Panc1 (cell line): ENCODE data around the gene TAF15. TPM values are rescaled to one million over a fixed set of nuclear protein-coding genes. Genes with fewer than 3 reads are reported as not detected.

Source experiments
- ATAC-seq: fragments of 200-7000 bp; cut with Tn5 transposase; 2 replicates; pipeline ENCODE4 v1.9.1; 2020; ENCODE audit warnings: mild to moderate bottlenecking, moderate library complexity
- BruUV-seq: library from RNA; stranded (reverse); fragments of 400-500 nt; replicated peaks from 2 replicates; lab custom pipeline; 2021; lab: Mats Ljungman, UMichigan
- CTCF ChIA-PET: fragments of 300-600 bp; sonication (Branson Sonifier 250); formaldehyde crosslinking; loops from one replicate; lab custom pipeline; 2022; ENCODE audit warnings: antibody characterized with exemption; lab: Charles Lee
- POLR2A ChIA-PET: fragments of 300-600 bp; sonication (Branson Sonifier 250); formaldehyde crosslinking; loops from one replicate; lab custom pipeline; 2022; ENCODE audit warnings: antibody characterized with exemption; lab: Charles Lee
- DNase-seq: peaks from one replicate; pipeline ENCODE4 v3.0.0-alpha.2; 2010; ENCODE audit warnings: low read depth, low spot score
- H3K27ac ChIP-seq: 2 replicates; pipeline ENCODE4 v1.5.1; 2011; ENCODE audit warnings: mild to moderate bottlenecking, low read length, inconsistent platforms
- H3K27me3 ChIP-seq: fragments of 200-500 bp; sonication (Bioruptor generic); 2 replicates; pipeline ENCODE4 v1.6.0; 2014; ENCODE audit warnings: low read length, inconsistent platforms; ENCODE audit not compliant: control insufficient read depth, insufficient read depth
- H3K36me3 ChIP-seq: fragments of 200-500 bp; sonication (Bioruptor generic); 2 replicates; pipeline ENCODE4 v1.5.1; 2014; ENCODE audit warnings: inconsistent platforms, mild to moderate bottlenecking, low read length, moderate library complexity; ENCODE audit not compliant: control insufficient read depth, insufficient read depth
- H3K4me1 ChIP-seq: 2 replicates; pipeline ENCODE4 v1.5.1; 2011; ENCODE audit warnings: inconsistent platforms, mild to moderate bottlenecking, low read length, moderate library complexity; ENCODE audit not compliant: control insufficient read depth, insufficient read depth
- H3K4me3 ChIP-seq, 2 experiments: 2 replicates each; pipeline ENCODE4 v1.5.1; 2011 to 2012; ENCODE audit warnings: low read depth in 2 of 2, low read length in 2 of 2, mild to moderate bottlenecking in 2 of 2, inconsistent platforms in 1 of 2, moderate library complexity in 1 of 2
- H3K9me3 ChIP-seq: fragments of 200-500 bp; sonication (Bioruptor generic); 2 replicates; pipeline ENCODE4 v1.5.1; 2014; ENCODE audit warnings: low read depth, mild to moderate bottlenecking, inconsistent platforms, low read length, moderate library complexity; ENCODE audit not compliant: control insufficient read depth, insufficient read depth
- CTCF ChIP-seq: fragments of 450-650 bp; IDR thresholded peaks from 2 replicates; pipeline ENCODE4 v1.5.1; 2017; ENCODE audit warnings: mild to moderate bottlenecking
- POLR2AphosphoS5 ChIP-seq: IDR thresholded peaks from 2 replicates; pipeline ENCODE4 v1.6.1; 2012; ENCODE audit warnings: mild to moderate bottlenecking, low read depth, low read length, moderate library complexity
- REST ChIP-seq, 2 experiments: IDR thresholded peaks; 2 replicates each; pipeline ENCODE4 v1.6.1; 2011 to 2012; ENCODE audit warnings: low read depth in 2 of 2, control low read depth in 1 of 2, low read length in 1 of 2, mild to moderate bottlenecking in 1 of 2, moderate library complexity in 1 of 2; ENCODE audit not compliant: insufficient read depth in 1 of 2
- SIN3A ChIP-seq: IDR thresholded peaks from 2 replicates; pipeline ENCODE4 v1.6.1; 2012; ENCODE audit warnings: low read depth, mild to moderate bottlenecking, low read length, moderate library complexity, borderline replicate concordance; ENCODE audit not compliant: insufficient read depth
- TCF7L2 ChIP-seq: IDR thresholded peaks from 2 replicates; pipeline ENCODE4 v1.6.1; 2011; ENCODE audit warnings: mild to moderate bottlenecking, low read depth, low read length, inconsistent platforms
- in situ Hi-C: cut with HindIII; loops from 2 replicates; pipeline ENCODE4 v1.10.0; 2016; ENCODE audit warnings: low sequenced_read_pairs, low pct_unique_long_range_greater_than_20kb
- intact Hi-C: fragments of 100-400 bp; cut with micrococcal nuclease; formaldehyde crosslinking; loops from one replicate; pipeline ENCODE4 v1.10.0; 2022; ENCODE audit not compliant: unreplicated experiment
- total RNA-seq: library from RNA; stranded (reverse); gene quantifications from one replicate; pipeline ENCODE4 v1.2.1, GENCODE V29; 2021; ENCODE audit not compliant: unreplicated experiment

TAF15 gene
- total RNA-seq, 1 experiment from 2014 or later = 249 TPM

GRCh38 chr17:35844547-35844946 is 35.3 kb downstream of the TAF15 start:
- in situ Hi-C loops = no loop called here

GRCh38 chr17:35846055-35846809 is 36.9 kb downstream of the TAF15 start:
- CTCF ChIA-PET = no interaction called here
- in situ Hi-C loops = no loop called here
- TF ChIP-seq POLR2AphosphoS5 = 0 out of 2 replicates have a peak, but pooled peaks have one; percentile 26
- no peak for TF ChIP-seq TCF7L2
- no peak overlapping the region for H3K4me3 ChIP-seq
- DNase-seq = no peak
- no peak overlapping the region for H3K27ac ChIP-seq
- no peaks in the 10 kb centered on the region for H3K9me3 ChIP-seq
- no peak for ATAC-seq
- H3K4me1 ChIP-seq = no peaks in the 10 kb centered on the region
- H3K27me3 ChIP-seq = no peaks in the 10 kb centered on the region
- H3K36me3 ChIP-seq = peaks cover 51% of the 10 kb centered on the region
- no TSS peak for BruUV-seq
- intact Hi-C loops = no loop called here
- POLR2A ChIA-PET = no interaction called here

More at GRCh38 chr17:35844547-35844946, 35.3 kb downstream of the TAF15 start:
- BruUV-seq = TSS peak; percentile 96
- no peak overlapping the region for H3K27ac ChIP-seq
- H3K36me3 ChIP-seq = peaks cover 52% of the 10 kb centered on the region
- TF ChIP-seq REST (IDR thresholded peaks at IDR 0.05; ENCODE audit: insufficient read depth in 1 of 2, low read depth in 2 of 2, low read length in 1 of 2) = no peak
- no peak for TF ChIP-seq POLR2AphosphoS5
- no peak for TF ChIP-seq TCF7L2
- TF ChIP-seq SIN3A = no peak
- no peak for TF ChIP-seq CTCF
- DNase-seq (no peak), ATAC-seq (no peak)
- no peaks in the 10 kb centered on the region for H3K4me1 ChIP-seq
- H3K9me3 ChIP-seq = no peaks in the 10 kb centered on the region
- intact Hi-C loops = no loop called here
- ChIA-PET CTCF (no interaction called here), POLR2A (no interaction called here)
- no peaks in the 10 kb centered on the region for H3K27me3 ChIP-seq
- H3K4me3 ChIP-seq = no peak overlapping the region

GRCh38 chr17:35847006-35847405 is 37.7 kb downstream of the TAF15 start:
- Histone ChIP-seq H3K27me3 (no peaks in the 10 kb centered on the region), H3K36me3 (peaks cover 50% of the 10 kb centered on the region), H3K4me3 (no peak overlapping the region), H3K9me3 (no peaks in the 10 kb centered on the region), H3K27ac (no peak overlapping the region), H3K4me1 (no peaks in the 10 kb centered on the region)
- ChIA-PET CTCF (no interaction called here), POLR2A (no interaction called here)
- no peak for DNase-seq
- BruUV-seq = no TSS peak
- TF ChIP-seq TCF7L2 (no peak), POLR2AphosphoS5 (no peak), CTCF (no peak), SIN3A (no peak), REST (IDR thresholded peaks at IDR 0.05; ENCODE audit: insufficient read depth in 1 of 2, low read depth in 2 of 2, low read length in 1 of 2) (no peak)
- in situ Hi-C loops (no loop called here), intact Hi-C loops (no loop called here)
- no peak for ATAC-seq
